Measurements from ENCODE around the gene SNRNP48. TPM values are rescaled to one million over a fixed set of nuclear protein-coding genes. Genes with fewer than 3 reads are reported as not detected.
A peak's percentile ranks its signal among the peaks of the same experiment; 100 is the strongest.

SNRNP48 gene, protein sequence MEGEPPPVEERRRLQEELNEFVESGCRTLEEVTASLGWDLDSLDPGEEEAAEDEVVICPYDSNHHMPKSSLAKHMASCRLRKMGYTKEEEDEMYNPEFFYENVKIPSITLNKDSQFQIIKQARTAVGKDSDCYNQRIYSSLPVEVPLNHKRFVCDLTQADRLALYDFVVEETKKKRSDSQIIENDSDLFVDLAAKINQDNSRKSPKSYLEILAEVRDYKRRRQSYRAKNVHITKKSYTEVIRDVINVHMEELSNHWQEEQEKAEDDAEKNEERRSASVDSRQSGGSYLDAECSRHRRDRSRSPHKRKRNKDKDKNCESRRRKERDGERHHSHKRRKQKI
- total RNA-seq (12.8 and 13.2 TPM in 2 replicates), polyA plus RNA-seq (3.5 and 4.2 TPM in 2 replicates), polyA minus RNA-seq (3.7 and 5.2 TPM in 2 replicates), Bru-seq, nascent RNA (percentile 88 among the genes with signal in this experiment), BruChase-seq, experiment 1, labeled RNA remaining after a 6-hour chase (percentile 91 among the genes with signal in this experiment), BruChase-seq, experiment 2, labeled RNA remaining after a 2-hour chase (percentile 90 among the genes with signal in this experiment)
- 4.5 and 4.8 TPM in 2 replicates for polyA plus RNA-seq (2011; cell fraction: cytosol; rRNA removed)
- polyA plus RNA-seq (2011; cell fraction: nucleus; rRNA removed): 14.1 and 15.5 TPM in 2 replicates
- 7.7 and 8.4 TPM in 2 replicates for polyA plus RNA-seq (2012)
- 18.9 TPM for polyA minus RNA-seq (2011; cell fraction: cytosol; rRNA and poly(A)+ RNA removed)
- 6.2 and 10.2 TPM in 2 replicates for polyA minus RNA-seq (2011; cell fraction: nucleus; rRNA and poly(A)+ RNA removed)
- long read RNA-seq, full-length matches to known transcripts: 10 of 32 reads
- long read RNA-seq, partial matches to known transcripts: 18 of 32 reads
- long read RNA-seq, other reads (novel, unspliced or antisense): 4 of 32 reads

DNA sequence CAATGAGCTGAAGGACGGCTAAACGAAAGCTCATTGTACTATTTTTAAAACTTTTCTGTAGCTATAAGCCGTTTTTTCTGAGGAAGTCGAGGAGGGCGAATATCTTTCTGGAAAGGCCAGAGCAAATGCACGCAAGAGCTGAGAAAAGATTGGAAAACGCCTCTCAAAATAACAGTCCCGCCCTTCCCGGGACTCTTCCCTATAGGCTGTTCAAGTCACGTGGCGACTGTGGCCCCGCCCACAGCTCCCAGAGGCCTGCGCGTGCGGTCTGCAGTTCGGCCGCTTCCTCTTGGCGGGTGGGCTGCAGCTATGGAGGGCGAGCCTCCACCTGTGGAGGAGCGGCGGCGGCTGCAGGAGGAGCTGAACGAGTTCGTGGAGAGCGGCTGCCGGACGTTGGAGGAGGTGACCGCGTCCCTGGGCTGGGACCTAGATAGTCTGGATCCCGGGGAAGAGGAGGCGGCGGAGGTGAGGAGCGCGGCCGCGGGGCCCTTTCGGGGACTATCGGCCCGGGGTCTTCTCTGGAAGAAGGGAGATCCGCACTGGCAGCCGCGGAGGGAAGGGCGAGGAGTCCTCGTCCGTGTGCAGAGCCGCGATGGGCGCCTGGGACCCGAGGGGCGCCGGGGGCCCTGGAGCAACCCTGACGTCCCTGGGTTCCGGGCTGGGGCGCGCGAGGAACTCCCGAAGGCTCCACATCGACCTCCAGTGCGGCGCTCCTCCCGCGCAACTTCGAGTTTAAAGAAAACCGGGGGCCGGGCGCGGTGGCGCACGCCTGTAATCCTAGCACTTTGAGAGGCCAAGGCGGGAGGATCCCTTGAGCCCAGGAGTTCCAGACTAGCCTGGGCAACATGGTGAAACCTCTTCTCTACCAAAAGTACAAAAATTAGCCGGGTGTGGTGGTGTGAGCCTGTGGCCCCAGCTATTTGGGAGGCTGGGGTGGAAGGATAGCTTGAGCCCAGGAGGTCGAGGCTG lies at the start of gene SNRNP48:
TSS of gene SNRNP48 (plus strand) at position 250 of the 969 bp plus-strand sequence. CDS start at position 310, 60 bp downstream.
- peak; percentile 70 for TF ChIP-seq POLR2A (IDR thresholded peaks at IDR 0.05; ENCODE audit: low read depth, low read length)
- TF ChIP-seq POLR2AphosphoS5 (IDR thresholded peaks at IDR 0.05; ENCODE audit: insufficient read depth, low read depth, low read length): peak; percentile 73
- TF ChIP-seq MYC (IDR thresholded peaks at IDR 0.05; ENCODE audit: low read depth, low read length): no peak
- TF ChIP-seq, protein P1, sequence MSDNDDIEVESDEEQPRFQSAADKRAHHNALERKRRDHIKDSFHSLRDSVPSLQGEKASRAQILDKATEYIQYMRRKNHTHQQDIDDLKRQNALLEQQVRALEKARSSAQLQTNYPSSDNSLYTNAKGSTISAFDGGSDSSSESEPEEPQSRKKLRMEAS (IDR thresholded peaks at IDR 0.05; ENCODE audit: insufficient read depth, insufficient read length): peak; percentile 94
- Histone ChIP-seq H3K4me1 (ENCODE audit: control insufficient read depth, extremely low read depth, insufficient read depth, low read length) (peaks cover 11% of the 10 kb centered on the region), H3K4me2 (ENCODE audit: insufficient read depth, low read length) (peak within 1 kb of the TSS; percentile 98), H3K9me3 (replicated peaks; ENCODE audit: control insufficient read depth, insufficient read depth, low read length) (no peaks in the 10 kb centered on the region), H3K9ac (replicated peaks; ENCODE audit: extremely low read depth, insufficient read depth, low read length) (peak within 1 kb of the TSS; percentile 43), H3K4me3 (replicated peaks in 1 of 3; ENCODE audit: insufficient read depth in 1 of 3, low read depth in 1 of 3, low read length in 3 of 3) (peak within 1 kb of the TSS; percentile 59 to 89 (median 87)), H3K27ac (ENCODE audit: insufficient read depth, low read depth, low read length) (peak within 1 kb of the TSS; percentile 3), H3K79me2 (ENCODE audit: control insufficient read depth, insufficient read depth, low read length) (peaks cover 31% of the 10 kb centered on the region), H3K27me3 (ENCODE audit: control insufficient read depth in 2 of 2, insufficient read depth in 2 of 2, low read length in 2 of 2) (peaks cover 0 to 6% of the 10 kb centered on the region in 2 experiments), H4K20me1 (replicated peaks; ENCODE audit: control insufficient read depth, extremely low read depth, insufficient read depth, low read length) (no peaks in the 10 kb centered on the region), H2AFZ (ENCODE audit: low read depth, low read length) (peak within 1 kb of the TSS; percentile 93), H3K36me3 (ENCODE audit: control insufficient read depth in 2 of 2, extremely low read depth in 1 of 2, insufficient read depth in 2 of 2, low read length in 2 of 2) (peaks cover 0 to 4% of the 10 kb centered on the region in 2 experiments), H3K9me1 (replicated peaks; ENCODE audit: control insufficient read depth, extremely low read depth, insufficient read depth, low read length) (no peaks in the 10 kb centered on the region)
- DNase-seq (ENCODE audit: low read depth, low spot score): peak; percentile 96
- FAIRE-seq: peak; percentile 80
- dilution Hi-C loops (cut with MboI; ENCODE audit: extremely low pct_ligation_motif_present, low sequenced_read_pairs) (no loop called here), intact Hi-C loops (cut with micrococcal nuclease) (loop anchor here (1.0 to 5.0 kb wide), 4 partner anchors 173 to 913 kb away; partner anchors contain the start of gene SSR1)
- no TSS peak for BruUV-seq (replicated peaks)
- ChIA-PET CTCF (interaction anchor here (0.7 to 1.8 kb wide), 7 partner anchors 10 to 893 kb away, joined by 3 to 7 read pairs (median 3); partner anchors contain the start of gene DSP), POLR2A (interaction anchor here (0.6 to 1.0 kb wide), 2 partner anchors 201 to 316 kb away, joined by 6 to 7 read pairs; partner anchors contain the start of genes CAGE1 and RIOK1)

Measured in endothelial cell of umbilical vein (primary cell).